ENCODE measurements around the gene SMAP1.

The SMAP1 gene

DNA sequence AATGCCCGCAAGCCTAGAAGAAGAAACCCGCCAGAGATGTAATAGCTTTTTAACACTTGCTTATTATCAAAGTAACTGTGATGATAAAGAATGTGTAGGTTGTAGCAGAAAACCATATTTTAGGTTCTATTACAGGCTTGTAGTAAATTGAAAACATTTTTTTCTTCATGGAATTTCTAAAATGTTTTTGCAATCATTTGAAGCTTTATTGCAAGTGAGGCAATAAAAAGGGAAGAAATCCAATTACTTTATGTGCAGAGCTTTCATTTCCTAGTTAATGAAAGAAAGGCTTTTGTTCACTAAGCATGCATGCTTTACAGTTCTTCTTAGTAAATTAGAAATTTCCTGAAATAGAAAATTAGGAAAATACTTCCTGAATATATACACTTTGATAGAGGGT is 154.1 kb downstream of the SMAP1 start:
- Histone ChIP-seq H3K27ac (ENCODE audit: poor library complexity, severe bottlenecking) (no peak overlapping the region), H3K9me3 (ENCODE audit: severe bottlenecking) (no peaks in the 10 kb centered on the region), H3K36me3 (ENCODE audit: low read depth) (no peaks in the 10 kb centered on the region), H3K4me3 (ENCODE audit: severe bottlenecking) (no peak overlapping the region), H3K4me1 (ENCODE audit: insufficient read depth, poor library complexity, severe bottlenecking) (no peaks in the 10 kb centered on the region), H3K27me3 (ENCODE audit: insufficient read depth, poor library complexity, severe bottlenecking) (no peaks in the 10 kb centered on the region)
- no peak for ATAC-seq (ENCODE audit: low read depth)
- TF ChIP-seq, protein P1, sequence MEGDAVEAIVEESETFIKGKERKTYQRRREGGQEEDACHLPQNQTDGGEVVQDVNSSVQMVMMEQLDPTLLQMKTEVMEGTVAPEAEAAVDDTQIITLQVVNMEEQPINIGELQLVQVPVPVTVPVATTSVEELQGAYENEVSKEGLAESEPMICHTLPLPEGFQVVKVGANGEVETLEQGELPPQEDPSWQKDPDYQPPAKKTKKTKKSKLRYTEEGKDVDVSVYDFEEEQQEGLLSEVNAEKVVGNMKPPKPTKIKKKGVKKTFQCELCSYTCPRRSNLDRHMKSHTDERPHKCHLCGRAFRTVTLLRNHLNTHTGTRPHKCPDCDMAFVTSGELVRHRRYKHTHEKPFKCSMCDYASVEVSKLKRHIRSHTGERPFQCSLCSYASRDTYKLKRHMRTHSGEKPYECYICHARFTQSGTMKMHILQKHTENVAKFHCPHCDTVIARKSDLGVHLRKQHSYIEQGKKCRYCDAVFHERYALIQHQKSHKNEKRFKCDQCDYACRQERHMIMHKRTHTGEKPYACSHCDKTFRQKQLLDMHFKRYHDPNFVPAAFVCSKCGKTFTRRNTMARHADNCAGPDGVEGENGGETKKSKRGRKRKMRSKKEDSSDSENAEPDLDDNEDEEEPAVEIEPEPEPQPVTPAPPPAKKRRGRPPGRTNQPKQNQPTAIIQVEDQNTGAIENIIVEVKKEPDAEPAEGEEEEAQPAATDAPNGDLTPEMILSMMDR (IDR thresholded peaks at IDR 0.05; ENCODE audit: poor library complexity, severe bottlenecking), result no peak
- DNase-seq (ENCODE audit: low spot score), result no peak

DNA sequence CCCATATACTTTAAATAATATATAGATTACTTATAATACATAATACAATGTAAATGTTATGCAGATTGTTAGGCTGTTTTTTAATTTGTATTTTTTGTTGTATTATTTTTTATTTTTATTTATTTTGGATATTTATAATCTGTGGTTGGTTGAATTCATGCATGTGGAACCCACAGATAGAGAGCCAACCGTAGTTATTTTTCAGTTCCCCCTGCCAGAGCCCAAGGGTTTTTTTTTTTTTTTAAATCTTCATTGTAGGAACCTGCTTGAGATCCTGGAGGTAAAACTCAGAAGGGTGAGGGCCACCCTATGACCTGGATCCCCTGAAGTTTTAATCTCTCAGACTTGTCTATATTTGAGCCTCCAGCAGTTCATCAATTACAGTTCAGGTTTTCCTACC is 156.0 kb downstream of the SMAP1 start:
- Histone ChIP-seq H3K4me3 (ENCODE audit: severe bottlenecking) (no peak overlapping the region), H3K27ac (ENCODE audit: poor library complexity, severe bottlenecking) (no peak overlapping the region), H3K9me3 (ENCODE audit: severe bottlenecking) (no peaks in the 10 kb centered on the region), H3K4me1 (ENCODE audit: insufficient read depth, poor library complexity, severe bottlenecking) (no peaks in the 10 kb centered on the region), H3K36me3 (ENCODE audit: low read depth) (no peaks in the 10 kb centered on the region), H3K27me3 (ENCODE audit: insufficient read depth, poor library complexity, severe bottlenecking) (no peaks in the 10 kb centered on the region)
- DNase-seq (ENCODE audit: low spot score) (no peak), ATAC-seq (ENCODE audit: low read depth) (no peak)
- TF ChIP-seq, protein P1 (IDR thresholded peaks at IDR 0.05; ENCODE audit: poor library complexity, severe bottlenecking), result no peak

DNA sequence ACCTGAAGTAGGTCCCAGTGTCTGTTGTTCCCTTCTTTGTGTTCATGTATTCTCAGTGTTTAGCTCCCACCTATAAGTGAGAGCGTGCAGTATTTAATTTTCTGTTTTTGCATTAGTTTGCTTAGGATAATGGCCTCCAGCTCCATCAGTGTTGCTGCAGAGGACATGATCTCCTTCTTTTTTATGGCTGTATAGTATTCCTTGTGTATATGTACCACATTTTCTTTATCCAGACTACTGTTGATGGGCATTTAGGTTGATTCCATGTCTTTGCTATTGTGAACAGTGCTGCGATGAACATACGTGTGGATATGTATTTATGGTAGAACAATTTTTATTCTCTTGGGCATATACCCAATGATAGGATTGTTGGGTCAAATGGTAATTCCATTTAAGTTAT is 163.7 kb downstream of the SMAP1 start:
- Histone ChIP-seq H3K27ac (ENCODE audit: poor library complexity, severe bottlenecking) (no peak overlapping the region), H3K4me1 (ENCODE audit: insufficient read depth, poor library complexity, severe bottlenecking) (peaks cover 4% of the 10 kb centered on the region), H3K36me3 (ENCODE audit: low read depth) (no peaks in the 10 kb centered on the region), H3K9me3 (ENCODE audit: severe bottlenecking) (no peaks in the 10 kb centered on the region), H3K4me3 (ENCODE audit: severe bottlenecking) (no peak overlapping the region), H3K27me3 (ENCODE audit: insufficient read depth, poor library complexity, severe bottlenecking) (no peaks in the 10 kb centered on the region)
- TF ChIP-seq, protein P1 (IDR thresholded peaks at IDR 0.05; ENCODE audit: poor library complexity, severe bottlenecking), result no peak
- ATAC-seq (ENCODE audit: low read depth) (no peak), DNase-seq (ENCODE audit: low spot score) (no peak)

DNA sequence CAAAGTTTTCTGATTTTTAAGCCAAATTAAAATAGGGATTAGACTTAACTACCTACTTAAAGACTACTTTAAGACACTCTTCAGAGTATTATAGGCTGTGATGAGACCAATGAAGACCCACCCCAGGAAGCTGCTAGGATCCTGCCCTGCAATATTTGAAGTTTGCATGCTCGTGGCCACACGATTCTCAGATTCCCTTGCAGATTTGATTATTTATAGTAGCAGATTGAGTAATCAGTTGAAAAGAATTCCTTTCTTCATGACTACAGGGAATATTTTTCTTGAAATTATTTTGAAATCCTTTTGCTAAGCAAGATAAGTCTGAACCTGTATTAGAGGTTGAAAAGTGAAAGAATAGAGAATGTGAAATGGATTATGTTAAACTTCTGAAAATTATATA is 166.8 kb downstream of the SMAP1 start:
- ATAC-seq (ENCODE audit: low read depth) (no peak), DNase-seq (ENCODE audit: low spot score) (no peak)
- Histone ChIP-seq H3K36me3 (ENCODE audit: low read depth) (no peaks in the 10 kb centered on the region), H3K27ac (ENCODE audit: poor library complexity, severe bottlenecking) (no peak overlapping the region), H3K4me1 (ENCODE audit: insufficient read depth, poor library complexity, severe bottlenecking) (peaks cover 4% of the 10 kb centered on the region), H3K27me3 (ENCODE audit: insufficient read depth, poor library complexity, severe bottlenecking) (no peaks in the 10 kb centered on the region), H3K9me3 (ENCODE audit: severe bottlenecking) (no peaks in the 10 kb centered on the region), H3K4me3 (ENCODE audit: severe bottlenecking) (no peak overlapping the region)
- TF ChIP-seq, protein P1 (IDR thresholded peaks at IDR 0.05; ENCODE audit: poor library complexity, severe bottlenecking), result no peak

DNA sequence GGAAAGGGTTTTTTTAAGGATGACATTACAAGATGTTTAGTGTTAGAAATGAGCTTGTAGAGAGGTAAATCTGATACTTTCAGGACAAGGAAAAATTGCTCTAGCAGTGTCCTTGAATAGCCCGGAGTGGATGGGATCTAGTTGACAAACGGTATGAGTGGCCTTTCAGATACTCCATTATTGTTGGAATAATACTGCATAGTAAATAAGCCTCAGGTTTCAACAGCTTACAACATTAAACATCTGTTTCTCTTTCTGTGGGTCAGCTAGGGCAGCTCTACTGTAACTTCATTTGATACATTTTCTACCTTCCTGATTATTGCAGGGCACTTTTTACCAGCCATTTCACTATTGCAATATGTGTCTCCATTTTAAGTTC is 171.2 kb downstream of the SMAP1 start:
- Histone ChIP-seq H3K4me3 (ENCODE audit: severe bottlenecking) (no peak overlapping the region), H3K36me3 (ENCODE audit: low read depth) (no peaks in the 10 kb centered on the region), H3K9me3 (ENCODE audit: severe bottlenecking) (no peaks in the 10 kb centered on the region), H3K27me3 (ENCODE audit: insufficient read depth, poor library complexity, severe bottlenecking) (no peaks in the 10 kb centered on the region), H3K4me1 (ENCODE audit: insufficient read depth, poor library complexity, severe bottlenecking) (peaks cover 2% of the 10 kb centered on the region), H3K27ac (ENCODE audit: poor library complexity, severe bottlenecking) (no peak overlapping the region)
- DNase-seq (ENCODE audit: low spot score) (no peak), ATAC-seq (ENCODE audit: low read depth) (no peak)
- TF ChIP-seq, protein P1 (IDR thresholded peaks at IDR 0.05; ENCODE audit: poor library complexity, severe bottlenecking), result no peak
